Measurements from ENCODE around the gene PAOX.
A peak's percentile ranks its signal among the peaks of the same experiment; 100 is the strongest.
"Not testable (repeated sequence)": the region's sequence is repeated elsewhere in the genome, so short reads cannot be mapped to it uniquely, and the experiment has no call there.

PAOX gene

DNA sequence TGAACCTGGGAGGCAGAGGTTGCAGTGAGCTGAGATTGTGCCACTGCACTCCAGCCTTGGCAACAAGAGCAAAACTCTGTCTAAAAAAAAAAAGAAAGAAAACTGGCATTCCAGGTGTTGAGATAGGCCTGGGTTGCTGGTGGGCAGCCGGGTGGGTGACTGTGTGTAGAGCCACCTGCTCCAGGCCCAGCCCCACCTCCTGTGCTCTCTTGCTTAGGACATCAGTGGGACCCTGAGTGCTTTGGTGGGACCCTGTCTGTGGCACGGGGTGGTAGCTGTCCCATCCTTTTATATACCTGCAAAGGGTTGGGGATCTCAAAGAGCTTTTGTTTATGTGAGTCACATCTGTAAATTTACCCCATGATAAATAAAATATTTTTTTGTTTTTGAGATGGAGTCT is 6.2 kb downstream of the PAOX start:
- no peak for DNase-seq (ENCODE audit: low spot score)

DNA sequence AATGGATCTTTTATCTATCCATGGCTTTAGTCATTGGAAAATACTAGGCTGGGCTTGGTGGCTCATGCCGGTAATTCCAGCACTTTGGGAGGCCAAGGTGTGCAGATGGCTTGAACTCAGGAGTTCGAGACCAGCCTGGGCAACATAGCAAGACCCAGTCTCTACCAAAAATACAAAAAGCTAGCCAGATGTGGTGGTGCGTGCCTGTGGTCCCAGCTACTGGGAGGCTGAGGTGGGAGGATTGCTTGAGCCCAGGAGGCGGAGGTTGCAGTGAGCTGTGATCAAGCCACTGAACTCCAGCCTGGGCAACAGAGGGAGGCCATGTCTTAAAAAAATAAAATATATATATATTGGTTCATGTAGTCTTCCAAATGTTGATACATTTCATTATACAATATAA is 7.9 kb downstream of the PAOX start:
- DNase-seq (ENCODE audit: low spot score), result not testable (repeated sequence)

DNA sequence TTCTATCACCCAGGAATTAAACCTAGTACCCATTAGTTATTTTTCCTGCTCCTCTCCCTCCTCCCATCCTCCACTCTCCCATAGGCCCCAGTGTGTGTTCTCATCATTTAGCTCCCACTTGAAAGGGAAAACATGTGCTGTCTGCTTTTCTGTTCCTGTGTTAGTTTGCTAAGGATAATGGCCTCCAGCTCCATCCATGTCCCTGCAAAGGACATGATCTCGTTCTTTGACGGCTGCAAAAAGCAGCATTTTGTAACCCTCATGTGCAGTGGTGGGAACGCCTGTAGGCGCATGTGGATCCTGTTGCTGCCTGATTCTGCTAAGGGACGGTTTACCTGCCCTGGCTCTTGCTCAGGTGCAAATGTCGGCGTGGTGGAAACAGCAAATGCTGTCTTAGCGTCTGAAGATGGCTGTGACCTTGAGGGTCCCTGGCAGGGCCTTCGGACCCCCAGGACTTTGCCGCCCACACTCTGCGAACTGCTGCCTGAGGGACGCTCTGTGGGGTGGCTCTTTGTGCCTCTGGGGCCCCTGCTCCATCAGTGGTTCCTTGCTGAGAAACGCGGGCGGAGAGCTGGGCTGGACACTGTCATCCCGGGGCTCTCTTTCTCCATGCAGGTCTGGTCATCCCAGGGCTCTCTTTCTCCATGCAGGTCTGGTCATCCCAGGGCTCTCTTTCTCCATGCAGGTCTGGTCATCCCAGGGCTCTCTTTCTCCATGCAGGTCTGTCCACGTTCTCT is 9.3 kb downstream of the PAOX start:
- DNase-seq (ENCODE audit: low spot score), result no peak

DNA sequence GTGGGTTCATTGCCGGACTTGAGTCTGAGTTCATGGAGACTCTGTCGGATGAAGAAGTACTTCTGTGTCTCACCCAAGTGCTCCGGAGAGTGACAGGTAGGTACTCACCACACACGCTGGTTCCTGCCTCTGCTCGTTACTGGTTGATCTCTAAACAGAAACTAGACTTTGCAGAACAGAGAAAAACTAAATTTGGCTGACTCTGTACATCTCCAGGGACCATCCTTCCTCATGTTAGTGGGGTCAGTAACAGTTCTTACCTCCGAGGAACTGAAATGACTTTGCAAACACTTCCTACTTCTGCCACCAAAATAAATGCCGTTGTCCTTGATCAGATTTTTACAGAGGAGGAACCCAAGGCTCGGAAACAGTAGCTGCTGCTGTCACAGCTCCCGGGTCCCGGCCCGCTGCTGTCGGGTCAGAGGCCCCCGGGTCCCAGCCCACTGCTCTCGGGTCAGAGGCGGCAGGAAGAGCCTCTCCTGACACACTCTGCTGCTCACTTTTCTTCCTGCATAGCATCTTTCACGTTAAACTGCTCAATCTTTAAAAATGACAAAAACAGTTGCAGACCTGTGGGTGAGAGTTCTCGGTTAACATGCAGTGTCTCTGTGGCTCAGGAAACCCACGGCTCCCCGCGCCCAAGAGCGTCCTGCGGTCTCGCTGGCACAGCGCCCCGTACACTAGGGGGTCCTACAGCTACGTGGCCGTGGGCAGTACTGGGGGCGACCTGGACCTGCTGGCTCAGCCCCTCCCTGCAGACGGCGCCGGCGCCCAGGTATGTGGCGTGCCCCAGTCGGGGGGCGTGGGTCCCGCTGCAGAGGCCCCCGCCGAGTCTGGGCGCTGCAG is 10.1 kb downstream of the PAOX start:
- DNase-seq (ENCODE audit: low spot score), result no peak

DNA sequence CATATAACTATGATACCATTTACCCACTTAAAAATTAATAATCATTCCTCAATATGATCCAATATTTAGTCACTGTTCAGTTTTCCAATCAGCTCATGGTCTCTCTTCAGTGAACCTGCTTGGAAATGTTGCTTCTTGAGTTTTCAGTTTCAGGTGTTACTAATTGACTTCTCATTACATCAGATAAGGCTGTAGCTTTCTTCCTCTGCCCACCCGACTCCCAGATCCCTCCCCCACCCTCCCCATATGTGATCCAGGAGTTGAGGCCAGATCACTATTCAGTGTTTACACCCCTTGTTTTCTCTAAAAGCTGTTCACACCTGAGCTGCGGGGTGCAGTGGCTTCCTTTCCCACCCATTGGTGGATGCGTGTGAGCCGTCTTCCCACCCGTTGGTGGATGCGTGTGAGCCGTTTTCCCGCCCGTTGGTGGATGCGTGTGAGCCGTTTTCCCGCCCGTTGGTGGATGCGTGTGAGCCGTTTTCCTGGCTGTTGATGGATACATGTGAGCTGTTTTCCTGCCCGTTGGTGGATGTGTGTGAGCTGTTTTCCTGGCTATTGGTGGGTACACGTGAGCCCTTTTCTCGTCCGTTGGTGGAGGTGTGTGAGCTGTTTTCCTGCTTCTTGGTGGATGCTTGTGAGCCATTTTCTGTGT is 11.7 kb downstream of the PAOX start:
- DNase-seq (ENCODE audit: low spot score), result no peak

DNA sequence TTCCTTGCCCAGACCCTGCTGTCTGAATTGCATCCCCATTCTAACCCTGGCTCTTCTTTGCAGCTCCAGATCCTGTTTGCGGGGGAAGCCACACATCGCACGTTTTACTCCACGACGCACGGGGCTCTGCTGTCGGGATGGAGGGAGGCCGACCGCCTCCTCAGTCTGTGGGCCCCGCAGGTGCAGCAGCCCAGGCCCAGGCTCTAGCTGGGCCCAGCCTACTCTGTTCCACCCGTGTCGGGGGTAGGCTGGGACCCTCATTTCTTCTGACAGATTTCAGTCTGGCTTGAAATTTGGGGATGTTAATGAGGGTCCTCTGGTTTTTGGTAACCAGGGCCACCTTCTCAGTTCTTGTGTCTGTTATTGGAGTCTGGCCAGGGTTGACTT is 12.2 kb downstream of the PAOX start:
- no peak for DNase-seq (ENCODE audit: low spot score)

DNA sequence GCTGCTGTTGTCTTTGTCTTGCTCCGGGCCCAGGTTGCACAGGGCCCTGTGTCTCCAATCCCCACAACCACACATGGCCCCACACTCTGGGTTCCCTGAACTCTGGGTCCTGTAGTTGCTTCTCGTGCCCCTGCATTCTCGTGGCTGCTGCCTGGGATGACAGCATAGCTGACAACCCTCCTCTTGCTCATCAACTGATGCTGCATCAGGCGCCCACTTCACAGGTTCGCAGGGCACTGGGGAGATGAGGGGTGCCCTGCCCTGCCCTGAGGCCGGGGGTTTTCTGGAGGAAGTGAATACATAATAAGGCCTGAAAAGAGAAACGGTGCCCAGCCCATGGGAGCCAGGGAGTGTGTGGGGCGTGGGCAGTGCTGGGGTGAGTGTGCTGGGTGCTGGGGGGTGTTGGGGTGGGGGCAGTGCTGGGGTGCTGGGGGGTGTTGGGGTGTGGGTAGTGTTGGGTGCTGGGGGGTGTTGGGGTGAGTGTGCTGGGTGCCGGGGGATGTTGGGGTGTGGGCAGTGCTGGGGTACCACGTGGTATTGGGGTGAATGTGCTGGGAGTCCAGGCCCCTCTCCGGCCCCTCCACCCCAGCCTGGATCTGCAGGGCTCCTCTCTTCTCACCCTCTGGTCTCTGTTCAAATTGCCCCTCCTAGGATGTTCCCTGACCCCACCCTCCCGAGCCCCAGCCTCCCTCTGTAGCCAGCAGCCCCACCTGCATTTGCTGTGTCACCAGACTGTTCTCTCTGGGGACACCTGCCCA is 12.9 kb downstream of the PAOX start:
- no peak for DNase-seq (ENCODE audit: low spot score)

DNA sequence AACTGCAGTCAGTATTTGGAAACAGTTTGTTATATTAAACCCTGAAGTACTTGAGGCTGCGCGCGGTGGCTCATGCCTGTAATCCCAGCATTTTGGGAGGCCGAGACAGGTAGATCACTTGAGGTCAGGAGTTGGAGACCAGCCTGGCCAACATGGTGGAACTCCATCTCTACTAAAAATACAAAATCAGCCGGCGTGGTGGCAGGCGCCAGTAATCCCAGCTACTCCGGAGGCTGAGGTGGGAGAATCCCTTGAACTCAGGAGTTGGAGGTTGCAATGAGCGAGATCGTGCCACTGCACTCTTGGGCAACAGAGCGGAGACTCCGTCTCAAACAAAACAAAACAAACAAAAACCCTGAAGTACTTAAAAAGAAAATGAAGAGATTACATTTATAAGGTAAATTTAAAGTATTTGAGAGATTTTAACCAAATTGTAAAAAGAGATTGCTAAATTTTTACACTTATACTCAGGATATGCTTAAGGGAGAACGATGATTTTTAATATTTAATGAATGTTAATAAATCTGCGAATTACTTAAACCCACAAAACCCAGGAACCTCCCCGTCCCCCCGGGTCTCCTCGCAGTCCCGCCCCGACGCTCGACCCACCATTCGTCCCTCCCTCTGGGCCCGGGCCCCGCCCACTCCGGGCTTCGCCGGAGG is 14.5 kb downstream of the PAOX start:
- no peak for DNase-seq (ENCODE audit: low spot score)

DNA sequence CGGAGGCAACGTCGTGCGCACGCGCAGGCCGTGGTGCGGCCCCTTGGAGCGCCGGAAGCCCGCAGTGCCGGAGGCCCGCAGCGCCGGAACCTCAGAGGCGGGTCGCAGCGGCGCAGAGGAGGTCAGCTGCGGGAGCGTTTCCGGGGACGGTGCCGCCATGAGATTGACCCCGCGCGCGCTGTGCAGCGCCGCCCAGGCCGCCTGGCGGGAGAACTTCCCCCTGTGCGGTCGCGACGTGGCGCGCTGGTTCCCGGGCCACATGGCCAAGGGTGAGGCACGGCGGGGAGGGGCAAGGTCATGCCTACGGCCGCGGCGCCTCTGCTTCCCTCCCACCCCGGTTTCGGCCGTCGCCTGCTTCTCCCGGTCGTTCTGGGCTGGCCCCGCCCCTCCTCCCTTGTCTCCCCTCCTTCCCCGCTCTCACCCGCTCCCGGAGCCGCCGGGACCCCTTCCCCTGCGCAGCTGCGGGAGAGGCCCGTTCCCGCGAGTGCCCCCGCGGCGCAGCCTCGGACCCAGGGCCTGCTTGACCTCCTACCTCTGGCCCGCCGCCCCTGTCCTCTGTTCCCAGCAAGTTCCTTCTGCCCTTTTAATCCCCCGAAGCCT is 15.1 kb downstream of the PAOX start, which contains the start of gene MTG1:
Gene MTG1, plus strand, starts transcription at position 94 of the 600 bp plus-strand sequence. Its CDS starts 64 bp downstream, at position 158.
- DNase-seq (ENCODE audit: low spot score), result peak; percentile 95

DNA sequence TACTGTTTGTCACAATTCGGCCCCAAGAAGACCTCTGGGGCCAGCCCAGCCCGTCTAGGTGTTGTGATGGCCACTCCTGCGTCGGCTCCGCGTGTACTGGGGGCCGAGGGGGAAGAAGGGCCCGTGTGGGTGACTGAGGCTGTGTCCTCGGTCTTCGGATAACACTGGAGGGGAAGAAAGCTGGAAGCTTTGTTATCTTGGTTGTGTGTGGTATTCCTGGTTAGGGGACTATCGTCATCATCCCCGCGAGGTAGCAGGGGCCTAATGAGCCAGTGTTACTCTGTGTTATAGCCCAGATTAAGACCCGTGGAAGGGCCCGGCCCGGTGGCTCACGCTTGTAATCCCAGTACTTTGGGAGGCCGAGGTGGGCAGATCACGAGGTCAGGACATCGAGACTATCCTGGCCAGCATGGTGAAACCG is 15.7 kb downstream of the PAOX start:
- DNase-seq (ENCODE audit: low spot score), result no peak

DNA sequence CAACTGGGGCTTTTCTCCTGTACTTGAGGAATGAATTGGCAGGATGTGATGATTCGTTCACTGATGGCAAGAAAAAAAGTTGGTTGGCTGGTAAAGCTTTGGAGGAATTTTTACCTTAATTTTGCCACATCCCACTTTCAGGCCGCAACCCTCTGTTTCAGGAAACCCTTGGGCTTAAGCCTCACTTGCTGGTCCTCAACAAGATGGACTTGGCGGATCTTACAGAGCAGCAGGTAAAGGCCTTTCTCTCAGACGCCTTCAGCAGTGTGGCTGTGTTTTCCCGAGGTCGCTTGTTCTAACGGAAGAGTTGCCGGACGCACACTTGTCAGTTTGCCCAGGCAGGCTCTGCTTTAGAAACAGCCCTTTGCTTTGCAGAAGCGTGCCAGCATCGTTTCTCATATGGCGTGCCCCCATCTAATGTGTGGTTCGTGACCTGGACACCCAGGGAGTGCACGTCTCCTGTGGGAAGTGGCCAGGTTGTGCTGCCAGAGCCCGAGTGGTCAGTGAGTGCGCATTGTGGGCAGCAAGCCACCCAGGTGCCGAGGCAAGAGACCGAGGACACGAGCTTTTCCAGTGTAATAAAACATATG is 17.1 kb downstream of the PAOX start:
- DNase-seq (ENCODE audit: low spot score), result no peak

DNA sequence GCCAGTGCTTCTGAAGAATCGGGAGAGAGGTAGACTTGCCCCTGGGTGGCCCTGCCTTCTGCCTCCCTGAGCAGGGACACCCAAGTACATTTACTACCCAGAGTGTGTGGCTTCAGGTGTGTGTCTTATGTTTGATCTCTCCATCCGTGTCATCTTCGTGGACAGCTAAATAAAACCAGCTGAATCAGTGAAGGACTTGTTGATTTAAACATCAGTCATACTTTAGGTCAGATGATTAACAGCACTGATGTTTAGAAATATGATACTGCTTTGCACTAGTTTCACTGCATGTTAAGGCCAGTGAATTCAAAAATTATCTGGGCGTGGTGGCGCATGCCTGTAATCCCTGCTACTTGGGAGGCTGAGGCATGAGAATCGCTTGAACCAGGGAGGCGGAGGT is 18.9 kb downstream of the PAOX start:
- no peak for DNase-seq (ENCODE audit: low spot score)

DNA sequence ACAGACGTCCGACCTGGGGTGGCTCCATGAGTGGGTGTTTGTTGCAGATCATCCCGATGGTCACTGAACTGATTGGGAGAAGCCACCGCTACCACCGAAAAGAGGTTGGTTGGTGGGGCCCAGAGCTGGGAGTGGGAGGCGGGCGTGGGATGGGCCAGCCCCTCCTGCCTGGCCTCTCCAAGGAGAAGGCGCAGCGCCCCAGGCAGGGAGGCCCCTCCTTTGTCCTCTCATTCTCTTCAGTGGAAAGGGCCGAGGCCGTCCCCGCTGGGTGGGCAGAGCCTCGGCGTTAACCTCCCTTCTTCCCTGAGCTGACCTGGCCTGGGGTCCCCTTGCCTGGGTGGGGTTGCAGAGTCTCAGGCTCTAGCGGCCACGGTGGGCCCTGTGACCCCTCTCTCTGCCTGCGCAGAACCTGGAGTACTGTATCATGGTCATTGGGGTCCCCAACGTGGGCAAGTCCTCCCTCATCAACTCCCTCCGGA is 20.1 kb downstream of the PAOX start:
- DNase-seq (ENCODE audit: low spot score), result no peak

DNA sequence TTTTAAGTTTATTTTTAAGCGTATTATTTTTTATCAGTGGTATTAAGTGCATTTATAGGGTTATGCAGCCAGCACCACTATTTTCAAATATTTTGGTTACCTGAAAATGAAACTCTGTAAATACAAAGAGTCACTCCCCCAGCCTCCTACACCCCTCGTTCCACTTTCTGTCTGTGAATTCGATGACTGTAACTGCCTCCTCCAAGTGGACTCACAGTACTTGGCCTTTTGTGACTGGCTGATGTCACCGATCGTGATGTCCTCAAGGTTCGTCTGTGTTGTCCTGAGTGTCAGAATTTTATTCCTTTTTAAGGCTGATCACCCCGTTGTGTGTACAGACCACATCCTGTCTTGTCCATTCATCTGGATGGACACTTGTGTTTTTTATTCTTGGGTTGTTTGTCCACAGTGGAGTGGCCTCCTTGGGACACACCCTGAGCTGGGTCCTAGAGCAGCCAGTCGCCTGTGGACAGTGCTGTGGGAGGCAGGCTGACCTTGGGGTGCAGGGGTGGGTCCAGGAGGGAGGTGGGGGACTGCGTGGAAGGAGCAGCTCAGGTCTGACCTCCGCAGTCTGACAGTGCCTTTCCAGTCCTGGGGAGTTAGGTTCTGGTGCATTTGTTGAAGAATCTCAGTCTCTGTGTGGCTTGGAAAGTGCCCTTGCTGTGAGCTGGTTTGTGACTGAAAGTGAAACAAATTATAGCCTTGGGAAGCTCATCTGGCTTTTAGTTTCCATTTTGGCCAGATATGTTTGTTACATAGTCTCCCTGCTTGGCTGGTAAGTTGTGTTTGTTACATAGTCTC is 21.8 kb downstream of the PAOX start:
- DNase-seq (ENCODE audit: low spot score), result no peak

DNA sequence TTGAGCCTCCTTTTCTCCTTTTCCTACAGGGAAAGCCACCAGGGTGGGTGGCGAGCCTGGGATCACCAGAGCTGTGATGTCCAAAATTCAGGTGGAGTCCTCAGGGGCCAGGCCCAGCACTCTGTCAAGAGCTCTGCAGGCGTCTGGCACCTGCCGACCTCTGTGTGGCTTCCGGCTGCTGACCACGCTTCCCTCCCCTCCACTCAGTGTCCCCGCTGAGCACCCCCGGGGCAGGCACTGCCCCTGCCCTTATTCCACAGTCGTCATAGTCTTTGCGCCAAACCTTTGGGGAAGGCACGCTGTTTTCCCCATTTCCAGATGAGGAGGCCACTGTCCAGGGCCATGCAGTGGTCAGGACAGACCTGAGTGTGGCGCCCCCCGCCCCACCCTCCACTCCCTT is 22.4 kb downstream of the PAOX start:
- DNase-seq (ENCODE audit: low spot score), result no peak

DNA sequence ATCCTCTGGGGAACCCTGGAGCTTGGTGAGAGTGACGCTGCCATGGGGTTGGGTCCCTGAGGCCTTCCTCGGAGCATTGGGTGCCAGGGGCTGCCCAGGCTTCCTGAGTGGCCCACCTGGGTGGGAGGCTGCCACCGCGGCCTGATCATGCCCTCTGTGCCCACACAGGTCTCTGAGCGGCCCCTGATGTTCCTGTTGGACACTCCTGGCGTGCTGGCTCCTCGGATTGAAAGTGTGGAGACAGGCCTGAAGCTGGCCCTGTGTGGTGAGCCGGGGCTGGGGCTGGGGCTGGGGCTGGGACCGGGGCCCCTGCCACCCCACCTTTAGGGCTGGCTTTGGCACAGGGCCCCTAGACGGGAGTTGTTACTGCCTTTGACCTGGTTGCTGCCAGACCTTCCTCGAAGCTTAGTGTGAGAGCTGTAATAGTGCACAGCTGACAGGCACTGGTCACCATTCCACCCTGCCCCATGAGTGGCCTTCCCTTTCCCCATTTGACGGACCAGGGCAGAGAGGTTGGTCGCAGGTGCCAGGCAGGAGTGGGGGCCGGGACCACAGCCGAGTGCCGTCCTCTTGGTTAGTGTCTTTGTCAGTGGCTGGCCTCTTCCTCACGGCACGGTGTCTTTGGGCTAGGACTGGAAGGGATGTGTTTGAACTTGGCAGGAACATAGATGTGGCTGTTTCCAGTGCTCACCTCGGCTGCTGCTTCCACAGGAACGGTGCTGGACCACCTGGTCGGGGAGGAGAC is 23.1 kb downstream of the PAOX start:
- no peak for DNase-seq (ENCODE audit: low spot score)

DNA sequence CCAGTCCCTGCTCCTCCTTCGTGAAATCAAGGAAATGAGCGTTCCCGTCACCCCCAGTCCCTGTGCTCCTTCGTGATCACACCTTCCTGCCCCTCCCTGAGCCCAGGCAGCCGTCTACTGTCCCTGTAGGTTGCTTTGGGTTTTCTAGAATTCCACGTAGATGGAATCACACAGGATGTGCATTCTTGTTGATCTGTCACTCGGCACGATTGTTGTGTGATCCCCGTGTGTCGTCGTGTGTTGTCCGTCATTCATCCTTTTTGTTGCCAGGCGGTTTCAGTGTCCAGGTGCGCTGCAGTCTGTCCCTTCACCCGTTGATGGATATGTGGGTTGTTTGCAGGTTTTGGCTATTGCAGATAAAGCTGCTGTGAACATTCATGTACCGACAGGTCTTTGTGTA is 24.3 kb downstream of the PAOX start:
- no peak for DNase-seq (ENCODE audit: low spot score)

DNA sequence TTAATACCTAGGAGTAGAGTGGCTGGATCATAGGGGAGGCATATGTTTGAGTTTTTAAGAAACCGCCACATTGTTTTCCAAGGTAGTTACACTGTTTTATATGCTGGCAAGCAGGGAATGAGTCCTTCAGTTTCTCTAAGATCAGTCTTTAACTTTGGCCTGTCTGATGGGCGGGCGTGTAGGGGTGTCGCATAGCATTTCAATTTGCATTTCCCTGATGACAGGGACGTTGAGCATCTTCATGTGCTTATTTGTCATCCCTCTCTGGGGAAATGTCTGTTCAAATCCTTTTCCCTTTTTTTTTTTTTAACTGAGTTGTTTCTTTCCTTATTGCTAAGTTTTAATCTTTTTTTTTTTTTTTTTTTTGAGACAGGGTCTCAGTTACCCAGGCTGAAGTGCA is 24.7 kb downstream of the PAOX start:
- DNase-seq (ENCODE audit: low spot score), result no peak

DNA sequence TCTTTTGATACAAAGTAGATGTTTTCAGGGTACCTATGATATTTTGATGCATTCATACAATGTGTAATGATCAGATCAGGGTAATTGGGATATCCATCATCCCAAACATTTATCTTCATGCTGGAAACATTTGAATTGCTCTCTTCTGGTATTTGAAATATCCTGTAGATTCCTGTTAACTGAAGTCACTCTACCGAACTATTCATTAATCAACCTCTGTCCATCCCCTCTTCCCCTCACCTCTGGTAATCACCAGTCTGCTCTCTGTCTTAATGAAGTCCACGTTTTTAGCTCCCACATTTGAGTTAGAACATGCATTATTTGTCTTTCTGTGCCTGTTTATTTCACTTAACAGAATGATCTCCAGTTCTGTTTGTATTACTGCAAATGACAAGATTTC is 26.2 kb downstream of the PAOX start:
- no peak for DNase-seq (ENCODE audit: low spot score)
